Endodermal cell (in vitro differentiated cells): Measurements from ENCODE around the gene CD68. TPM values are rescaled to one million over a fixed set of nuclear protein-coding genes. Genes with fewer than 3 reads are reported as not detected.

Source experiments
- DNase-seq: peaks from one replicate; pipeline ENCODE4 v3.0.0-alpha.2; 2017
- H3K27ac ChIP-seq: 2 replicates; pipeline ENCODE4 v1.5.1; 2013; ENCODE audit warnings: mild to moderate bottlenecking, low read depth, low read length, moderate library complexity
- H3K27me3 ChIP-seq: 2 replicates; pipeline ENCODE4 v1.6.1; 2013; ENCODE audit warnings: mild to moderate bottlenecking, low read length, moderate library complexity; ENCODE audit not compliant: insufficient read depth, control insufficient read depth, poor library complexity, severe bottlenecking
- H3K36me3 ChIP-seq: 2 replicates; pipeline ENCODE4 v1.7.0; 2013; ENCODE audit warnings: mild to moderate bottlenecking, low read length, moderate library complexity; ENCODE audit not compliant: control insufficient read depth, insufficient read depth
- H3K4me1 ChIP-seq: one replicate; pipeline ENCODE4 v1.7.0; 2013; ENCODE audit warnings: low read length; ENCODE audit not compliant: control insufficient read depth, insufficient read depth
- H3K4me3 ChIP-seq: 2 replicates; pipeline ENCODE4 v1.5.1; 2013; ENCODE audit warnings: mild to moderate bottlenecking, low read length, moderate library complexity
- H3K9ac ChIP-seq: 2 replicates; pipeline ENCODE4 v1.6.1; 2013; ENCODE audit warnings: mild to moderate bottlenecking, low read length, moderate library complexity; ENCODE audit not compliant: poor library complexity, severe bottlenecking; ENCODE audit errors: extremely low read depth
- H3K9me3 ChIP-seq: 2 replicates; pipeline ENCODE4 v1.6.1; 2013; ENCODE audit warnings: mild to moderate bottlenecking, low read length, moderate library complexity; ENCODE audit not compliant: control insufficient read depth
- H3K27ac Mint-ChIP-seq: 2 replicates; pipeline ENCODE4 v1.8.0; 2020; ENCODE audit warnings: mixed read lengths
- H3K27me3 Mint-ChIP-seq: 2 replicates; pipeline ENCODE4 v1.8.0; 2021; ENCODE audit warnings: mild to moderate bottlenecking, mixed read lengths; ENCODE audit not compliant: insufficient read depth
- H3K36me3 Mint-ChIP-seq: 2 replicates; pipeline ENCODE4 v1.8.0; 2020; ENCODE audit warnings: low read depth, mixed read lengths
- H3K4me1 Mint-ChIP-seq: 2 replicates; pipeline ENCODE4 v1.8.0; 2020; ENCODE audit warnings: mixed read lengths
- H3K4me3 Mint-ChIP-seq: 2 replicates; pipeline ENCODE4 v1.8.0; 2020; ENCODE audit warnings: mild to moderate bottlenecking, moderate library complexity, mixed read lengths
- H3K9me3 Mint-ChIP-seq: 2 replicates; pipeline ENCODE4 v1.8.0; 2020; ENCODE audit warnings: mild to moderate bottlenecking, mixed read lengths
- CTCF ChIP-seq: fragments of 200-600 bp; sonication (generic); conservative IDR thresholded peaks from 2 replicates; pipeline ENCODE4 v1.5.0; 2021; ENCODE audit warnings: antibody characterized with exemption, mild to moderate bottlenecking
- WGBS, 2 experiments: methylation state at CpG; one replicate each; pipeline versions ENCODE4 v1.1.5 to v1.1.7; 2013; ENCODE audit warnings: missing lambda C conversion rate in 2 of 2, mixed read lengths in 1 of 2; ENCODE audit not compliant: insufficient coverage in 1 of 2, insufficient read length in 1 of 2; 5-methylcytosine and 5-hydroxymethylcytosine counted together
- total RNA-seq, 2 donors: library from RNA; stranded (reverse); fragmentation: NEBNext Ultra II Directional in 1 of 2; extraction: Animal tissue kit (Norgen Biotek cat#: 25700) in 1 of 2; gene quantifications; 2 replicates in 1 of 2; 3 replicates in 1 of 2; pipeline ENCODE4 v1.2.1, GENCODE V29; 2021

Gene CD68
- total RNA-seq, 2 donors from 2014 or later: 0.44 TPM; not detected in 1

- DNase-seq: peak; percentile 93
- peaks cover 35% of the 10 kb centered on the region for H3K4me1 Mint-ChIP-seq
- peak overlapping the region; percentile 78 for H3K27ac Mint-ChIP-seq
- WGBS, 2 experiments: 40 to 46% methylated on average over 13 to 21 of the region's 21 CpGs
- no peaks in the 10 kb centered on the region for H3K27me3 Mint-ChIP-seq
- H3K27me3 ChIP-seq: no peaks in the 10 kb centered on the region
- no peak overlapping the region for H3K4me3 ChIP-seq
- peak overlapping the region; percentile 31 for H3K4me3 Mint-ChIP-seq
- no peaks in the 10 kb centered on the region for H3K36me3 ChIP-seq
- H3K9me3 ChIP-seq: no peaks in the 10 kb centered on the region
- no peaks in the 10 kb centered on the region for H3K9me3 Mint-ChIP-seq
- H3K4me1 ChIP-seq: peaks cover 3% of the 10 kb centered on the region
- no peak for TF ChIP-seq CTCF
- peaks cover 4% of the 10 kb centered on the region for H3K36me3 Mint-ChIP-seq
- H3K27ac ChIP-seq: no peak overlapping the region
- H3K9ac ChIP-seq: no peak overlapping the region
Observed at GRCh38 chr17:7557775-7558543, 21.5 kb upstream of the CD68 start.

GRCh38 chr17:7558544-7559319 is 20.7 kb upstream of the CD68 start, which contains the start of gene TNFSF13:
TSS of gene TNFSF13 (plus strand) at chr17:7558750. CDS start at chr17:7559040, 290 bp downstream.
- H3K4me3 ChIP-seq: no peak within 1 kb of the TSS
- 88 to 91% methylated on average over 9 to 16 of the region's 16 CpGs for WGBS, 2 experiments

More at GRCh38 chr17:7558544-7559319, 20.7 kb upstream of the CD68 start, which contains the start of gene TNFSF13:
- H3K27me3 ChIP-seq: no peaks in the 10 kb centered on the region
- H3K4me1 Mint-ChIP-seq: peaks cover 35% of the 10 kb centered on the region
- no peak within 1 kb of the TSS for H3K9ac ChIP-seq
- peak within 1 kb of the TSS; percentile 31 for H3K4me3 Mint-ChIP-seq
- H3K27ac ChIP-seq: no peak within 1 kb of the TSS
- no peak for DNase-seq
- H3K27ac Mint-ChIP-seq: peak within 1 kb of the TSS; percentile 78
- H3K9me3 Mint-ChIP-seq: no peaks in the 10 kb centered on the region
- peaks cover 4% of the 10 kb centered on the region for H3K36me3 Mint-ChIP-seq
- no peaks in the 10 kb centered on the region for H3K9me3 ChIP-seq
- peaks cover 4% of the 10 kb centered on the region for H3K36me3 ChIP-seq
- TF ChIP-seq CTCF: no peak
- peaks cover 3% of the 10 kb centered on the region for H3K4me1 ChIP-seq
- no peaks in the 10 kb centered on the region for H3K27me3 Mint-ChIP-seq
